Epithelial cell of proximal tubule (primary cell): Measurements from ENCODE around the gene ADAR. TPM values are rescaled to one million over a fixed set of nuclear protein-coding genes. Genes with fewer than 3 reads are reported as not detected.

ENCODE experiments used
- DNase-seq: peaks from one replicate; pipeline ENCODE4 v3.0.0-alpha.2; 2011; ENCODE audit warnings: low read depth
- H3K4me3 ChIP-seq: 2 replicates; pipeline ENCODE4 v1.5.1; 2011; ENCODE audit warnings: low read depth, mild to moderate bottlenecking, low read length
- CTCF ChIP-seq: conservative IDR thresholded peaks from 2 replicates; pipeline ENCODE4 v1.5.1; 2012; ENCODE audit warnings: low read depth, mild to moderate bottlenecking, low read length
- total RNA-seq: library from RNA; depleted of rRNA; stranded (reverse); fragments of >200 nt; gene quantifications from 2 replicates; pipeline ENCODE4 v1.2.3, GENCODE V29; 2015

ADAR gene
- total RNA-seq, 1 donor from 2014 or later: 63.4 TPM

- DNase-seq: no peak
- no peak overlapping the region for H3K4me3 ChIP-seq
- no peak for TF ChIP-seq CTCF
These were observed 68.2 kb downstream of the ADAR start for GRCh38 chr1:154539486-154540483.

GRCh38 chr1:154536570-154536969 is 71.4 kb downstream of the ADAR start:
- TF ChIP-seq CTCF: no peak
- no peak for DNase-seq
- no peak overlapping the region for H3K4me3 ChIP-seq

- peak; percentile 74 for TF ChIP-seq CTCF
- DNase-seq: no peak
- H3K4me3 ChIP-seq: no peak overlapping the region
These were observed 73.8 kb downstream of the ADAR start for GRCh38 chr1:154533952-154534844.

Other genes starting within 250 kb of the ADAR start
- gene IL6R, start 202.8 kb downstream of the ADAR start, total RNA-seq: 9.5 and 14.5 TPM in 2 replicates
- gene TDRD10, start 106.0 kb downstream of the ADAR start, total RNA-seq: not detected in 2 replicates
- under 0.01 TPM in 1 of 2 replicates, not detected in the other for gene SHE, start 105.8 kb downstream of the ADAR start, total RNA-seq
- 21.8 and 26.3 TPM in 2 replicates for gene UBE2Q1, start 49.5 kb downstream of the ADAR start, total RNA-seq
- gene CHRNB2, start 40.4 kb downstream of the ADAR start, total RNA-seq: 0.07 TPM in 1 of 2 replicates, not detected in the other